ACC112 (cell line): ENCODE results near the gene CASS4.

ENCODE experiments used
- H2AFZ ChIP-seq: fragments of 200-600 bp; sonication (generic); one replicate; pipeline ENCODE4 v1.6.0; 2017; ENCODE audit warnings: antibody characterized with exemption, low read length; ENCODE audit not compliant: unreplicated experiment
- H3K27ac ChIP-seq: fragments of 200-600 bp; sonication (generic); 2 replicates; pipeline ENCODE4 v1.5.1; 2014; ENCODE audit warnings: low read depth, mild to moderate bottlenecking, antibody characterized with exemption, low read length, moderate library complexity
- H3K27me3 ChIP-seq: fragments of 200-600 bp; sonication (generic); 2 replicates; pipeline ENCODE4 v1.6.1; 2014; ENCODE audit warnings: mild to moderate bottlenecking, antibody characterized with exemption, low read length, moderate library complexity, mixed read lengths; ENCODE audit not compliant: insufficient read depth
- H3K36me3 ChIP-seq: fragments of 200-600 bp; sonication (generic); 2 replicates; pipeline ENCODE4 v1.6.1; 2016; ENCODE audit warnings: mild to moderate bottlenecking, antibody characterized with exemption, low read length, moderate library complexity, mixed read lengths; ENCODE audit not compliant: insufficient read depth
- H3K4me1 ChIP-seq: fragments of 200-600 bp; sonication (generic); one replicate; pipeline ENCODE4 v1.6.1; 2016; ENCODE audit warnings: low read length, mixed read lengths; ENCODE audit not compliant: insufficient read depth, unreplicated experiment, control insufficient read depth
- H3K4me3 ChIP-seq: fragments of 200-600 bp; sonication (generic); 2 replicates; pipeline ENCODE4 v1.5.1; 2014; ENCODE audit warnings: mild to moderate bottlenecking, low read depth, low read length
- H3K79me2 ChIP-seq: fragments of 200-600 bp; sonication (generic); one replicate; pipeline ENCODE4 v1.6.0; 2016; ENCODE audit warnings: low read length; ENCODE audit not compliant: control insufficient read depth, unreplicated experiment, insufficient read depth

CASS4 gene

GRCh38 chr20:56430461-56430860 lies 18.4 kb downstream of the CASS4 start:
- H3K27ac ChIP-seq: no peak overlapping the region
- H3K4me1 ChIP-seq: peaks cover 15% of the 10 kb centered on the region
- H3K36me3 ChIP-seq: no peaks in the 10 kb centered on the region
- H3K79me2 ChIP-seq: no peaks in the 10 kb centered on the region
- H3K27me3 ChIP-seq: no peaks in the 10 kb centered on the region
- H3K4me3 ChIP-seq: no peak overlapping the region
- no peak overlapping the region for H2AFZ ChIP-seq

- Histone ChIP-seq H3K27ac (no peak overlapping the region), H3K36me3 (no peaks in the 10 kb centered on the region), H3K27me3 (no peaks in the 10 kb centered on the region), H3K4me3 (no peak overlapping the region), H3K4me1 (peaks cover 15% of the 10 kb centered on the region), H2AFZ (no peak overlapping the region), H3K79me2 (no peaks in the 10 kb centered on the region)
Observed at GRCh38 chr20:56430957-56431356, 18.9 kb downstream of the CASS4 start.

GRCh38 chr20:56431471-56431870 lies 19.4 kb downstream of the CASS4 start:
- Histone ChIP-seq H3K27me3 (no peaks in the 10 kb centered on the region), H2AFZ (no peak overlapping the region), H3K79me2 (no peaks in the 10 kb centered on the region), H3K4me3 (no peak overlapping the region), H3K27ac (no peak overlapping the region), H3K36me3 (no peaks in the 10 kb centered on the region), H3K4me1 (peaks cover 15% of the 10 kb centered on the region)

GRCh38 chr20:56433221-56433879 lies 21.3 kb downstream of the CASS4 start:
- Histone ChIP-seq H3K4me3 (no peak overlapping the region), H3K27ac (peak overlapping the region; percentile 33; the same call in 1 of the 2 replicates), H3K36me3 (no peaks in the 10 kb centered on the region), H3K4me1 (peaks cover 15% of the 10 kb centered on the region), H3K27me3 (no peaks in the 10 kb centered on the region), H2AFZ (peak overlapping the region; percentile 21), H3K79me2 (no peaks in the 10 kb centered on the region)

- peak overlapping the region; percentile 21 for H2AFZ ChIP-seq
- H3K4me1 ChIP-seq: peaks cover 12% of the 10 kb centered on the region
- no peaks in the 10 kb centered on the region for H3K36me3 ChIP-seq
- peak overlapping the region; percentile 33; the same call in 1 of the 2 replicates for H3K27ac ChIP-seq
- H3K27me3 ChIP-seq: no peaks in the 10 kb centered on the region
- no peak overlapping the region for H3K4me3 ChIP-seq
- H3K79me2 ChIP-seq: no peaks in the 10 kb centered on the region
Observed at GRCh38 chr20:56433880-56434255, 21.8 kb downstream of the CASS4 start.

GRCh38 chr20:56437196-56437960 lies 25.3 kb downstream of the CASS4 start:
- H3K27ac ChIP-seq: no peak overlapping the region
- no peaks in the 10 kb centered on the region for H3K27me3 ChIP-seq
- H2AFZ ChIP-seq: no peak overlapping the region
- no peaks in the 10 kb centered on the region for H3K79me2 ChIP-seq
- H3K4me3 ChIP-seq: no peak overlapping the region
- H3K36me3 ChIP-seq: no peaks in the 10 kb centered on the region
- H3K4me1 ChIP-seq: peaks cover 11% of the 10 kb centered on the region

- Histone ChIP-seq H3K4me1 (peaks cover 11% of the 10 kb centered on the region), H2AFZ (no peak overlapping the region), H3K27me3 (no peaks in the 10 kb centered on the region), H3K36me3 (no peaks in the 10 kb centered on the region), H3K27ac (no peak overlapping the region), H3K4me3 (no peak overlapping the region), H3K79me2 (no peaks in the 10 kb centered on the region)
Observed at GRCh38 chr20:56438284-56438683, 26.2 kb downstream of the CASS4 start.

- Histone ChIP-seq H3K4me3 (no peak overlapping the region), H3K36me3 (no peaks in the 10 kb centered on the region), H2AFZ (peak overlapping the region; percentile 39), H3K27ac (peak overlapping the region; percentile 67), H3K4me1 (peaks cover 11% of the 10 kb centered on the region), H3K27me3 (no peaks in the 10 kb centered on the region), H3K79me2 (no peaks in the 10 kb centered on the region)
Observed at GRCh38 chr20:56439771-56440291, 27.8 kb downstream of the CASS4 start.

- Histone ChIP-seq H3K27me3 (no peaks in the 10 kb centered on the region), H3K79me2 (no peaks in the 10 kb centered on the region), H3K4me3 (no peak overlapping the region), H2AFZ (peak overlapping the region; percentile 39), H3K27ac (peak overlapping the region; percentile 67), H3K36me3 (no peaks in the 10 kb centered on the region), H3K4me1 (peaks cover 11% of the 10 kb centered on the region)
Observed at GRCh38 chr20:56440346-56441007, 28.4 kb downstream of the CASS4 start.

GRCh38 chr20:56442389-56443365 lies 30.6 kb downstream of the CASS4 start:
- no peak overlapping the region for H3K27ac ChIP-seq
- no peak overlapping the region for H2AFZ ChIP-seq
- peaks cover 11% of the 10 kb centered on the region for H3K4me1 ChIP-seq
- H3K79me2 ChIP-seq: no peaks in the 10 kb centered on the region
- no peaks in the 10 kb centered on the region for H3K36me3 ChIP-seq
- H3K4me3 ChIP-seq: no peak overlapping the region
- no peaks in the 10 kb centered on the region for H3K27me3 ChIP-seq
